Activated B cell treated with CpG ODN at 0.5 μM for 24 hours (primary cell): Measurements from ENCODE around the gene ITGA2B. TPM values are rescaled to one million over a fixed set of nuclear protein-coding genes. Genes with fewer than 3 reads are reported as not detected.

Experiments used
- ATAC-seq: fragments of 200-7000 bp; cut with Tn5 transposase; one replicate; pipeline ENCODE4 v1.10.0; 2021; ENCODE audit warnings: low read depth, mild to moderate bottlenecking, moderate library complexity
- CTCF ChIA-PET: fragments of 350-600 bp; sonication (Branson Sonifier 250); formaldehyde crosslinking; loops from one replicate; lab custom pipeline; 2021; ENCODE audit warnings: antibody characterized with exemption; lab: Charles Lee
- POLR2A ChIA-PET: fragments of 350-600 bp; sonication (Branson Sonifier 250); formaldehyde crosslinking; loops from one replicate; lab custom pipeline; 2021; ENCODE audit warnings: antibody characterized with exemption; lab: Charles Lee
- DNase-seq: peaks from one replicate; pipeline ENCODE4 v3.0.0; 2022
- H3K27ac Mint-ChIP-seq: one replicate; pipeline ENCODE4 v1.8.0; 2020; ENCODE audit warnings: mixed read lengths
- H3K27me3 Mint-ChIP-seq: one replicate; pipeline ENCODE4 v1.8.0; 2021; ENCODE audit warnings: mixed read lengths
- H3K36me3 Mint-ChIP-seq: one replicate; pipeline ENCODE4 v1.8.0; 2021; ENCODE audit warnings: low read depth, mixed read lengths
- H3K4me1 Mint-ChIP-seq: one replicate; pipeline ENCODE4 v1.8.0; 2021; ENCODE audit warnings: mixed read lengths
- H3K4me3 Mint-ChIP-seq: one replicate; pipeline ENCODE4 v1.8.0; 2020; ENCODE audit warnings: mild to moderate bottlenecking, mixed read lengths
- H3K9me3 Mint-ChIP-seq: one replicate; pipeline ENCODE4 v1.8.0; 2020; ENCODE audit warnings: mixed read lengths
- intact Hi-C: fragments of 100-400 bp; cut with micrococcal nuclease; formaldehyde crosslinking; loops from one replicate; pipeline ENCODE4 v1.15.1; 2024
- total RNA-seq: library from RNA; stranded (reverse); gene quantifications from 2 replicates; pipeline ENCODE4 v1.2.3, GENCODE V29; 2022
- TF ChIP-seq, protein P1 (sequence below): fragments of 200-600 bp; IDR thresholded peaks from one replicate; pipeline ENCODE4 v1.8.0; 2022; ENCODE audit warnings: antibody characterized with exemption, mild to moderate bottlenecking

Gene ITGA2B
- total RNA-seq: not detected in 2 replicates

DNA sequence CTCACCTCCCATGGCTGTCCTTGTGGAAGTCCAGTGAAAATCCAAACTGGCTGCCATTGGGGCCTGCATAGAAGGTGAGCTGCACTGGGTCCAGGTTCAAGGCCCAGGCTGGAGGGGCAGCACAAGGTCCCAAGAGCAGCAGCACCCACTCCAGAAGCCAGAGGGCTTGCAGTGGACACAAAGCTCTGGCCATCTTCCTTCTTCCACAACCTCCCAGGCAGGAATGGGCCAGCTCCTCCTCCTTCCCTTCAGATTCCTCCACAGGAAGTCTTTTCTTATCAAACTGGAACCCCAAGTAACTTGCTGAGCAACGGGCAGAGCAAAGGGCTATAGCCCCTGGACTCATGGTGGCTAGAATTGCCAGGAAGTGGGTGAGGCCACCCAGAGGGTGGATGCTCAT lies at the start of gene ITGA2B:
TSS of gene ITGA2B (minus strand) at position 369 of the 400 bp plus-strand sequence. CDS start at position 193, 176 bp downstream.
- intact Hi-C loops: no loop called here
- Mint-ChIP-seq H3K4me3 (no peak within 1 kb of the TSS), H3K9me3 (no peaks in the 10 kb centered on the region), H3K27ac (no peak within 1 kb of the TSS), H3K4me1 (peaks cover 23% of the 10 kb centered on the region), H3K36me3 (no peaks in the 10 kb centered on the region), H3K27me3 (peaks cover 19% of the 10 kb centered on the region)
- DNase-seq: no peak
- POLR2A ChIA-PET: no interaction called here
- TF ChIP-seq, protein P1, sequence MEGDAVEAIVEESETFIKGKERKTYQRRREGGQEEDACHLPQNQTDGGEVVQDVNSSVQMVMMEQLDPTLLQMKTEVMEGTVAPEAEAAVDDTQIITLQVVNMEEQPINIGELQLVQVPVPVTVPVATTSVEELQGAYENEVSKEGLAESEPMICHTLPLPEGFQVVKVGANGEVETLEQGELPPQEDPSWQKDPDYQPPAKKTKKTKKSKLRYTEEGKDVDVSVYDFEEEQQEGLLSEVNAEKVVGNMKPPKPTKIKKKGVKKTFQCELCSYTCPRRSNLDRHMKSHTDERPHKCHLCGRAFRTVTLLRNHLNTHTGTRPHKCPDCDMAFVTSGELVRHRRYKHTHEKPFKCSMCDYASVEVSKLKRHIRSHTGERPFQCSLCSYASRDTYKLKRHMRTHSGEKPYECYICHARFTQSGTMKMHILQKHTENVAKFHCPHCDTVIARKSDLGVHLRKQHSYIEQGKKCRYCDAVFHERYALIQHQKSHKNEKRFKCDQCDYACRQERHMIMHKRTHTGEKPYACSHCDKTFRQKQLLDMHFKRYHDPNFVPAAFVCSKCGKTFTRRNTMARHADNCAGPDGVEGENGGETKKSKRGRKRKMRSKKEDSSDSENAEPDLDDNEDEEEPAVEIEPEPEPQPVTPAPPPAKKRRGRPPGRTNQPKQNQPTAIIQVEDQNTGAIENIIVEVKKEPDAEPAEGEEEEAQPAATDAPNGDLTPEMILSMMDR: no peak
- CTCF ChIA-PET: interaction anchor here (1.2 kb wide), 1 partner anchor 26 kb away, joined by 3 read pairs; the partner anchor contains the start of gene FAM171A2
- ATAC-seq: no peak

DNA sequence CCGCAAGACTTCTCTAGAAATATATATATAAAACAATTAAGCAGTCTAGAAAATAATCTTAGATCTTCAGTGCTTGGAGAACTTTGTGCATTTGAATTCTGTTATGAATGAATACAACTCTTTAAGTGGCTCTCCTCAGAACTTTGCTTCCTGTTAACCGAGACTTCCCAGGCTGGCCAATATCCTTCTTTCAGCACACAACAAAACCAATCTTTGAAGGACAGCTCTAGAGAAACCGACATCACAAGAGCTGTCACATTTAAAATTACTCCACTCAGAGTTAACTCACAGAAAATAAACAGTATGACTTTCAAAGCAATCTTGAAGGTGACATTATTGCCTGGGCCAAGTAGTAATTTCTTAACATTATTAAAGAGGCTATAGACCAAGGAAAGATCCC lies 49.7 kb upstream of the ITGA2B start:
- no peaks in the 10 kb centered on the region for H3K27me3 Mint-ChIP-seq
- TF ChIP-seq, protein P1: no peak
- H3K4me3 Mint-ChIP-seq: no peak overlapping the region
- H3K9me3 Mint-ChIP-seq: no peaks in the 10 kb centered on the region
- CTCF ChIA-PET: no interaction called here
- POLR2A ChIA-PET: no interaction called here
- DNase-seq: no peak
- no peak for ATAC-seq
- peaks cover 31% of the 10 kb centered on the region for H3K36me3 Mint-ChIP-seq
- intact Hi-C loops: no loop called here
- no peak overlapping the region for H3K27ac Mint-ChIP-seq
- H3K4me1 Mint-ChIP-seq: peaks cover 8% of the 10 kb centered on the region

- DNase-seq: no peak
- no peak overlapping the region for H3K4me3 Mint-ChIP-seq
- ATAC-seq: no peak
Measured at GRCh38 chr17:44438636-44439035, 49.2 kb upstream of the ITGA2B start.

GRCh38 chr17:44436336-44436735 lies 46.9 kb upstream of the ITGA2B start:
- H3K4me1 Mint-ChIP-seq: peaks cover 8% of the 10 kb centered on the region
- DNase-seq: no peak
- peaks cover 50% of the 10 kb centered on the region for H3K36me3 Mint-ChIP-seq
- no peaks in the 10 kb centered on the region for H3K9me3 Mint-ChIP-seq
- ATAC-seq: no peak
- intact Hi-C loops: no loop called here
- POLR2A ChIA-PET: interaction anchor here (0.6 kb wide), 1 partner anchor 78 kb away, joined by 11 read pairs; no protein-coding TSS in a partner anchor
- TF ChIP-seq, protein P1: no peak
- CTCF ChIA-PET: no interaction called here
- H3K27me3 Mint-ChIP-seq: no peaks in the 10 kb centered on the region
- no peak overlapping the region for H3K4me3 Mint-ChIP-seq
- no peak overlapping the region for H3K27ac Mint-ChIP-seq

More at GRCh38 chr17:44438636-44439035, 49.2 kb upstream of the ITGA2B start:
- Mint-ChIP-seq H3K36me3 (peaks cover 33% of the 10 kb centered on the region), H3K27ac (no peak overlapping the region), H3K4me1 (peaks cover 8% of the 10 kb centered on the region), H3K27me3 (no peaks in the 10 kb centered on the region), H3K9me3 (no peaks in the 10 kb centered on the region)
- POLR2A ChIA-PET: no interaction called here
- CTCF ChIA-PET: no interaction called here
- intact Hi-C loops: no loop called here
- TF ChIP-seq, protein P1: no peak

DNA sequence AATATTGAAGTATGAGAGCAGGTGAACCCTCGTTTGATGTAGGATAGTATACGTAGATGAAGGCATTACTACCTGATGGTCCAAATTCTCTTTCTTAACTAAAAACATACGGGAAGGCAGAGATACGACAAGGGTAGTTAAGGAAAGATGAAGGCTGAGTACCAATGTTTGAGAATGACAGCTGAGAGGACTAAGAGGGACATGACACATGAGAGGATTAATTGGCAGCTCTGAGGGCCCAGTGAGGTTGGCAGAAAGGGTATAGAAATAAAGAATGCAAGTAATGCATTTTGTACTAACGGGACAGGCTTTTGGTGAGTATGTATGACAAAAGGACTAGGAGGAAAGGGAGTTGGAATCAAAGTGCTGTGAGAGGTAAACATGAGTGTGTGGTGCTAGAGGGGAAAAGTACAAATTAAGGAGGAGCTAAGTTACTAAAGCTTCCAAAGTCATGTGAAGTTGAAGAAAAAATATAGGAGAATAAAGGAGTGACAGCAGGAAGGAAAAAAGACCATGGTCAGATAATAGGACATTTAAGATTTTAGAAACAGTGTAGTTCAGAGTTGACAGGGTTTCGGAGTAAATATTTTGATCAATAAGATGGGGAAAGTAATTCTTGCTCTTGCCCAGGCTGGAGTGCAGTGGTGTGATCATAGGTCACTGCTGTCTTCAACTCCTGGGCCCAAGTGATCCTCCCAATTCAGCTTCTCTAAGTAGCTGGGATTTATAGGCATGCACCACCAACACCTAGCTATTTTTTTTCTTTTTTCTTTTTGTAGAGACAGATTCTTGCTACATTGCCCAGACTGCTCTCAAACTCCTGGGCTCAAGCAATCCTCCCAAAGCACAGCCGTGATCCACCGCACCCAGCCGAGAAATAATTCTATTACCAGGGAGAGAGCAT lies 43.1 kb upstream of the ITGA2B start:
- Mint-ChIP-seq H3K9me3 (no peaks in the 10 kb centered on the region), H3K36me3 (peaks cover 63% of the 10 kb centered on the region), H3K4me1 (no peaks in the 10 kb centered on the region), H3K27ac (no peak overlapping the region), H3K4me3 (no peak overlapping the region), H3K27me3 (no peaks in the 10 kb centered on the region)
- ChIA-PET POLR2A (no interaction called here), CTCF (no interaction called here)
- TF ChIP-seq, protein P1: no peak
- intact Hi-C loops: no loop called here
- no peak for ATAC-seq
- DNase-seq: no peak
